ENCODE measurements around the gene KCTD20.

GRCh38 chr6:36461646-36462045, 18.8 kb downstream of the KCTD20 start:
- TF ChIP-seq POLR2A (IDR thresholded peaks at IDR 0.05; ENCODE audit: extremely low read depth, insufficient read length) = no peak
- TF ChIP-seq, protein P1, sequence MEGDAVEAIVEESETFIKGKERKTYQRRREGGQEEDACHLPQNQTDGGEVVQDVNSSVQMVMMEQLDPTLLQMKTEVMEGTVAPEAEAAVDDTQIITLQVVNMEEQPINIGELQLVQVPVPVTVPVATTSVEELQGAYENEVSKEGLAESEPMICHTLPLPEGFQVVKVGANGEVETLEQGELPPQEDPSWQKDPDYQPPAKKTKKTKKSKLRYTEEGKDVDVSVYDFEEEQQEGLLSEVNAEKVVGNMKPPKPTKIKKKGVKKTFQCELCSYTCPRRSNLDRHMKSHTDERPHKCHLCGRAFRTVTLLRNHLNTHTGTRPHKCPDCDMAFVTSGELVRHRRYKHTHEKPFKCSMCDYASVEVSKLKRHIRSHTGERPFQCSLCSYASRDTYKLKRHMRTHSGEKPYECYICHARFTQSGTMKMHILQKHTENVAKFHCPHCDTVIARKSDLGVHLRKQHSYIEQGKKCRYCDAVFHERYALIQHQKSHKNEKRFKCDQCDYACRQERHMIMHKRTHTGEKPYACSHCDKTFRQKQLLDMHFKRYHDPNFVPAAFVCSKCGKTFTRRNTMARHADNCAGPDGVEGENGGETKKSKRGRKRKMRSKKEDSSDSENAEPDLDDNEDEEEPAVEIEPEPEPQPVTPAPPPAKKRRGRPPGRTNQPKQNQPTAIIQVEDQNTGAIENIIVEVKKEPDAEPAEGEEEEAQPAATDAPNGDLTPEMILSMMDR (IDR thresholded peaks at IDR 0.05; ENCODE audit: low read depth, low read length) = no peak
- TF ChIP-seq MYC (IDR thresholded peaks at IDR 0.05; ENCODE audit: low read depth, low read length) = no peak
- TF ChIP-seq, protein P2, sequence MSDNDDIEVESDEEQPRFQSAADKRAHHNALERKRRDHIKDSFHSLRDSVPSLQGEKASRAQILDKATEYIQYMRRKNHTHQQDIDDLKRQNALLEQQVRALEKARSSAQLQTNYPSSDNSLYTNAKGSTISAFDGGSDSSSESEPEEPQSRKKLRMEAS (IDR thresholded peaks at IDR 0.05; ENCODE audit: low read depth, low read length) = no peak
